ENCODE data around the gene BRAT1.

The BRAT1 gene

DNA sequence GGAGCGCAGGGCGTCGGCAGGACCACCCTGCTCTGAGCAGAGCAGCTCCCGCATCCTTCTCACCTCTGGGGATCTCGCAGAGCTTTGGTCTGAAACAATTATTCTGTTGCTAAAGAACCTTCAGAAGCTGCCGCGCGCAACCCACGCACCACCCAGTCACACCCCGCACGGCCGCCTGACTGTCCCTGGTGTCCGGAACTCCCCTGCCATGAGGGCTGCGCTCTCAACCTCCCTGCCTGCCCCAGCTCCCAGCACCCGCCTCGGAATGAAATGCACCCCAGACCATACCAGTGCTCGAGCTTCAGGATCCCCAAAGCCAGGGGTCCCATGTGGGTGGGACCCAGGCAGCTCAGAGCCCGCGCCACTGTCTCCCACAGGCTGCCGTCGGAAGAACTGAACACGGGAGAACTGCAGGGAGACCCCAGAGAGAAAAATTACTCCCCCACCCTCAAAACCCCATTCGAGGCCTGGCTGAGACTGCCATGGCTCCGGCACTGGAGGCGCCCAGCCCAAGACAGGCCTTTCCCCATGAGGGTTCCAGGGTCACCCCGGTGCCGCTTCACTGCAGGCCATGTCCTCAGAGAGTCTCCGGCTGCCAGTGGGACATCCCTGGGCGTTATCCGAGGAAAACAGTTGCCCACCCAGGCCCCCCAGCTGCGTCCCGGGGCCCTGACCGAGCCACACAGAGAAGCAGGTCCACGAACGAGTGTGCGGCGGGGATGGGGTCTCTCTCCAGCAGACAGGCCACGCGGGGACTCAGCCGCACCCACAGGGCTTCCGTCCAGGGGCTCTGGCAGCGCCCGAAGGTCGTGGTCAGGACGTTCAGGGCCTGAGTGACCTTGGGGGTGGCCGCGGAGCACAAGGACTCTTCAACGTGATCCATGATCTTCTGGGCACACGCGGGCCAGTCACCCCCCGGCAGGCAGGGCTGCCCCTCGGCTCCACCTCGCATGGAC is 12.1 kb downstream of the BRAT1 start:
- H3K4me3 ChIP-seq (ENCODE audit: low read length, poor library complexity, severe bottlenecking): no peak overlapping the region
- H3K27me3 ChIP-seq (ENCODE audit: insufficient read depth, low read length, poor library complexity, severe bottlenecking): no peaks in the 10 kb centered on the region
- TF ChIP-seq EZH2phosphoT487 (IDR thresholded peaks at IDR 0.05; ENCODE audit: borderline replicate concordance): no peak
- TF ChIP-seq, protein P1, sequence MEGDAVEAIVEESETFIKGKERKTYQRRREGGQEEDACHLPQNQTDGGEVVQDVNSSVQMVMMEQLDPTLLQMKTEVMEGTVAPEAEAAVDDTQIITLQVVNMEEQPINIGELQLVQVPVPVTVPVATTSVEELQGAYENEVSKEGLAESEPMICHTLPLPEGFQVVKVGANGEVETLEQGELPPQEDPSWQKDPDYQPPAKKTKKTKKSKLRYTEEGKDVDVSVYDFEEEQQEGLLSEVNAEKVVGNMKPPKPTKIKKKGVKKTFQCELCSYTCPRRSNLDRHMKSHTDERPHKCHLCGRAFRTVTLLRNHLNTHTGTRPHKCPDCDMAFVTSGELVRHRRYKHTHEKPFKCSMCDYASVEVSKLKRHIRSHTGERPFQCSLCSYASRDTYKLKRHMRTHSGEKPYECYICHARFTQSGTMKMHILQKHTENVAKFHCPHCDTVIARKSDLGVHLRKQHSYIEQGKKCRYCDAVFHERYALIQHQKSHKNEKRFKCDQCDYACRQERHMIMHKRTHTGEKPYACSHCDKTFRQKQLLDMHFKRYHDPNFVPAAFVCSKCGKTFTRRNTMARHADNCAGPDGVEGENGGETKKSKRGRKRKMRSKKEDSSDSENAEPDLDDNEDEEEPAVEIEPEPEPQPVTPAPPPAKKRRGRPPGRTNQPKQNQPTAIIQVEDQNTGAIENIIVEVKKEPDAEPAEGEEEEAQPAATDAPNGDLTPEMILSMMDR (conservative IDR thresholded peaks at IDR 0.05; ENCODE audit: low read length): no peak
- H2AFZ ChIP-seq (ENCODE audit: low read length): no peak overlapping the region
- H4K20me1 ChIP-seq (ENCODE audit: insufficient read depth, low read length, poor library complexity, severe bottlenecking): peaks cover 3% of the 10 kb centered on the region
- H3K4me1 ChIP-seq (ENCODE audit: insufficient read depth, low read length, poor library complexity, severe bottlenecking): no peaks in the 10 kb centered on the region
- no peaks in the 10 kb centered on the region for H3F3A ChIP-seq (ENCODE audit: low read depth)
- H3K36me3 ChIP-seq (ENCODE audit: insufficient read depth, low read length): peaks cover 60% of the 10 kb centered on the region; the same call in 1 of the 2 replicates
- no peaks in the 10 kb centered on the region for H3K9me2 ChIP-seq (replicated peaks; ENCODE audit: low read depth, low read length)
- H3K4me2 ChIP-seq (ENCODE audit: low read depth, low read length, poor library complexity, severe bottlenecking): no peak overlapping the region
- no peaks in the 10 kb centered on the region for H3K9me3 ChIP-seq (ENCODE audit: insufficient read depth, low read depth, low read length)
- H3K79me2 ChIP-seq (ENCODE audit: insufficient read depth, low read length): peaks cover 3% of the 10 kb centered on the region; the same call in 1 of the 2 replicates
- no peak overlapping the region for H3K9ac ChIP-seq (ENCODE audit: low read depth, low read length, poor library complexity, severe bottlenecking)

DNA sequence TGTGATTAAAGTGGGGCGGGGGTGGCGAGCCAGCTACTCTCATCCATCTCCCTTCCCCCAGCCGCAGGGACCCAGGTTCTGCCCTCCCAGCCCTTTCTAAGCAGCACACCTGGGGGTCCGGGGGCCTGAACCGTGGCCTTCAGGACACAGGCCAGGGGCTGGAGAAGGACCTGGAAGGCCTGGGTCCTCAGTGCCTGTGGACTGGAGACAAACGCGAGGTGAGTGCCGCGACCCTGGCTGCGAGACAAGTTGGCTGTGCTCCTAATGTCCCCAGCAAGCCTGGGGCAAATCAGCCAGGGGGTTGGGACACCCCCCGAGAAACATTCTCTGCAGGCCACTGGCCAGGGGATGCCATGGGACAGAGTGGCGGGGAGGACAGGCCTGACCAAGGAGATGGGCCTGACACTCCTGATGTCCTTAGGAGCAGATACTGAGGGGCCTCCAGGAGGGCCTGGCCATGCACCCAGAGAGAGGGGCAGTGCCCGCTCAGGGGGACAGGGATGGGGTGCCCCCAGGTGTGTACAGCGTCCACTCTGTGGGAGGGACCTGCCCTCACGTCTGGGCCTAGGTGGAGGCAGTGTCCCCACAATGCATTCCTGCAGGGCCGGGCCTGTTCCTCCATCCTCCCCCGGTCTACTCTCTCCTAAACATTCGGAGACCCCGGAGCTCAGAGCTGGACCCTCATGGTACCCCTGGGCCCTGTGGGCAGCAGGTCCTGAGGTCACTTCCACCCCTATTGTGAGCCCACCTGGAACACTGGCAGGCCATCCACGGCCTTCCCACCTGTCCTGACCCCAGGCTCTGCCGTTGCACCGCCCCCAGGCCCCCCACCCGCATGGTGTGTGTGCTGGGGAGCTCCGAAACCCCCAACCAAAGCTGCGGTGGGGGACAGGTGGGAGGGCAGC is 13.1 kb downstream of the BRAT1 start:
- no peak overlapping the region for H3K4me2 ChIP-seq (ENCODE audit: low read depth, low read length, poor library complexity, severe bottlenecking)
- TF ChIP-seq, protein P1 (conservative IDR thresholded peaks at IDR 0.05; ENCODE audit: low read length): no peak
- no peak for TF ChIP-seq EZH2phosphoT487 (IDR thresholded peaks at IDR 0.05; ENCODE audit: borderline replicate concordance)

DNA sequence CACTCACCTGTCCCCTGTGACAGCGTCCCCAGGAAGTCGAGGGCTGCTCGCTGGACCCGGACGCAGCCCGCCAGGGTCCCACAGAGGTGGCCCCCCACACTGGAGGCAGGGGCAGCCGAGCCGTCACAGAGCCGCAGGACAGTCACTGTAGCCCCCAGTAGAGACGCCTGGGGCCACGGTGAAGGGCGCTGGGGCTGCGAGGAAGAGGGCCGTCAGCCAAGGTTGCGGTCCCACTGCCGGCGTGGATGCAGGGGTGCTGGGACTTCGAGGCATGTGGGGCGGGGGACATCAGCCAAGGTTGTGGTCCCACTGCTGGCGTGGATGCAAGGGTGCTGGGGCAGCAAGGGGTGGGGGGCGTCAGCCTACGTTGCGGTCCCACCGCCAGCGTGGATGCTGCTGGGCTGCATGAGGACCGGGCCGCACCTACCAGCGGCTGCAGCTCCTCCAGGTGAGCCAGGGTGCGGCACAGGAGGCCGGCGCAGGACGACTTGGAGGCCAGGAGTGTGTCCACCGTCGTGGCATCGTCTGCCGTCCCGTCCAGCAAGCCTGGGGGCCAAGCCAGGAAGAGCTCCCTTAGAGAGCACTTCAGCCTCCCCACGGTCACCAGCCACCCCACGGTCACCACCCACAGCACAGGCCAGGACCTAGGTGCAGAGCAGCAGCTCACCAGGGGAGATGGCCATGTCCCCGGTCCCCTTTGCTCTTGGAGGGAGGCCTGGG is 13.9 kb downstream of the BRAT1 start:
- Histone ChIP-seq H3K4me2 (ENCODE audit: low read depth, low read length, poor library complexity, severe bottlenecking) (no peak overlapping the region), H3K27me3 (ENCODE audit: insufficient read depth, low read length, poor library complexity, severe bottlenecking) (no peaks in the 10 kb centered on the region), H3K4me1 (ENCODE audit: insufficient read depth, low read length, poor library complexity, severe bottlenecking) (no peaks in the 10 kb centered on the region), H3F3A (ENCODE audit: low read depth) (no peaks in the 10 kb centered on the region), H2AFZ (ENCODE audit: low read length) (no peak overlapping the region), H3K36me3 (ENCODE audit: insufficient read depth, low read length) (peaks cover 50% of the 10 kb centered on the region; the same call in 1 of the 2 replicates), H3K9me2 (replicated peaks; ENCODE audit: low read depth, low read length) (no peaks in the 10 kb centered on the region), H3K9me3 (ENCODE audit: insufficient read depth, low read depth, low read length) (no peaks in the 10 kb centered on the region), H3K79me2 (ENCODE audit: insufficient read depth, low read length) (no peaks in the 10 kb centered on the region), H3K4me3 (ENCODE audit: low read length, poor library complexity, severe bottlenecking) (no peak overlapping the region), H3K9ac (ENCODE audit: low read depth, low read length, poor library complexity, severe bottlenecking) (no peak overlapping the region), H4K20me1 (ENCODE audit: insufficient read depth, low read length, poor library complexity, severe bottlenecking) (no peaks in the 10 kb centered on the region)
- TF ChIP-seq, protein P1 (conservative IDR thresholded peaks at IDR 0.05; ENCODE audit: low read length): no peak
- TF ChIP-seq EZH2phosphoT487 (IDR thresholded peaks at IDR 0.05; ENCODE audit: borderline replicate concordance): no peak

More for the DNA sequence above, 13.1 kb downstream of the BRAT1 start:
- no peaks in the 10 kb centered on the region for H3K4me1 ChIP-seq (ENCODE audit: insufficient read depth, low read length, poor library complexity, severe bottlenecking)
- H3K4me3 ChIP-seq (ENCODE audit: low read length, poor library complexity, severe bottlenecking): no peak overlapping the region
- H2AFZ ChIP-seq (ENCODE audit: low read length): no peak overlapping the region
- H3K79me2 ChIP-seq (ENCODE audit: insufficient read depth, low read length): peaks cover 3% of the 10 kb centered on the region; the same call in 1 of the 2 replicates
- no peaks in the 10 kb centered on the region for H3K9me2 ChIP-seq (replicated peaks; ENCODE audit: low read depth, low read length)
- no peak overlapping the region for H3K9ac ChIP-seq (ENCODE audit: low read depth, low read length, poor library complexity, severe bottlenecking)
- H4K20me1 ChIP-seq (ENCODE audit: insufficient read depth, low read length, poor library complexity, severe bottlenecking): peaks cover 3% of the 10 kb centered on the region
- H3K9me3 ChIP-seq (ENCODE audit: insufficient read depth, low read depth, low read length): no peaks in the 10 kb centered on the region
- no peaks in the 10 kb centered on the region for H3K27me3 ChIP-seq (ENCODE audit: insufficient read depth, low read length, poor library complexity, severe bottlenecking)
- peaks cover 55% of the 10 kb centered on the region; the same call in 1 of the 2 replicates for H3K36me3 ChIP-seq (ENCODE audit: insufficient read depth, low read length)
- no peaks in the 10 kb centered on the region for H3F3A ChIP-seq (ENCODE audit: low read depth)

Measured in Loucy (cell line).